Gastrocnemius medialis (tissue), 4 donors: ENCODE results near the gene ADH7. TPM values are rescaled to one million over a fixed set of nuclear protein-coding genes. Genes with fewer than 3 reads are reported as not detected.

Experiments used
- ATAC-seq, 2 donors: fragments of 150-250 bp; one replicate each; pipeline ENCODE4 v1.9.1; 2016
- DNase-seq, 2 donors: peaks; one replicate each; pipeline ENCODE4 v3.0.0-alpha.2; 2019
- H3K27ac ChIP-seq, 4 donors: fragments of 200-600 bp; sonication (generic); 1 replicate in 1 of 4; 2 replicates in 3 of 4; pipeline ENCODE4 v1.5.1; 2016 to 2018; ENCODE audit warnings: mild to moderate bottlenecking in 2 of 4, moderate library complexity in 1 of 4
- H3K27me3 ChIP-seq, 3 donors: fragments of 200-600 bp; sonication (generic) in 2 of 3; 1 replicate in 1 of 3; 2 replicates in 2 of 3; pipeline versions ENCODE4 v1.5.1 to v1.6.0; 2016 to 2019; ENCODE audit warnings: mild to moderate bottlenecking in 1 of 3, moderate library complexity in 1 of 3
- H3K36me3 ChIP-seq, 2 donors: fragments of 200-600 bp; sonication (generic) in 1 of 2; one replicate each; pipeline ENCODE4 v1.5.1; 2017 to 2018
- H3K4me1 ChIP-seq, 2 donors: fragments of 200-600 bp; sonication (generic) in 1 of 2; one replicate each; pipeline ENCODE4 v1.5.1; 2016 to 2017; ENCODE audit warnings: mild to moderate bottlenecking in 2 of 2
- H3K4me3 ChIP-seq, 4 donors: fragments of 200-600 bp; sonication (generic) in 3 of 4; 1 replicate in 1 of 4; 2 replicates in 3 of 4; pipeline ENCODE4 v1.5.1; 2016 to 2019; ENCODE audit warnings: mild to moderate bottlenecking in 2 of 4
- H3K9me3 ChIP-seq, 3 donors: fragments of 200-600 bp; sonication (generic) in 2 of 3; 1 replicate in 1 of 3; 2 replicates in 2 of 3; pipeline ENCODE4 v1.5.1; 2016 to 2019
- POLR2A ChIP-seq, 2 donors: fragments of 450-650 bp; IDR thresholded peaks; one replicate each; pipeline ENCODE4 v1.6.1; 2017; ENCODE audit warnings: antibody characterized with exemption in 2 of 2, mild to moderate bottlenecking in 2 of 2, moderate library complexity in 2 of 2
- in situ Hi-C, 4 donors: fragments of 200-750 bp; cut with MboI; loops; one replicate each; pipeline versions ENCODE4 v1.15.0 to v1.8.0; 2017; ENCODE audit warnings: low sequenced_read_pairs in 4 of 4
- intact Hi-C: fragments of 100-400 bp; cut with DNase I; formaldehyde crosslinking; loops from one replicate; pipeline ENCODE4 v1.15.1; 2023; ENCODE audit warnings: low total_unique reads
- total RNA-seq, 4 donors: library from RNA; depleted of rRNA; stranded (reverse); fragments of >200 nt; gene quantifications; one replicate each; pipeline versions ENCODE4 v1.1.0 to v1.2.3, GENCODE V29; 2016
- TF ChIP-seq, protein P1 (sequence below), 5 experiments: fragments of 450-650 bp in 3 of 5; fragments of 200-600 bp in 2 of 5; sonication (generic) in 2 of 5; IDR thresholded peaks in 4 of 5; conservative IDR thresholded peaks in 1 of 5; 1 replicate in 4 of 5; 2 replicates in 1 of 5; pipeline ENCODE4 v1.5.1; 2016 to 2019; ENCODE audit warnings: antibody characterized with exemption in 5 of 5, mild to moderate bottlenecking in 3 of 5, moderate library complexity in 3 of 5

Gene ADH7
- total RNA-seq, 4 donors from 2014 or later, result not detected

GRCh38 chr4:99414401-99414800, 20.7 kb downstream of the ADH7 start:
- H3K27me3 ChIP-seq, result no peaks in the 10 kb centered on the region
- in situ Hi-C loops, result loop anchor here in 3 of 4 donors (10.0 to 25.0 kb wide), 3 partner anchors 290 to 477 kb away; partner anchors contain the start of genes EIF4E (in 1 of the 3) and METAP1 (in 1 of the 3)
- no peak for ATAC-seq

GRCh38 chr4:99413140-99413539, 22.0 kb downstream of the ADH7 start:
- no peak overlapping the region for H3K4me3 ChIP-seq
- no peak for TF ChIP-seq POLR2A (IDR thresholded peaks at IDR 0.05)
- TF ChIP-seq, protein P1, sequence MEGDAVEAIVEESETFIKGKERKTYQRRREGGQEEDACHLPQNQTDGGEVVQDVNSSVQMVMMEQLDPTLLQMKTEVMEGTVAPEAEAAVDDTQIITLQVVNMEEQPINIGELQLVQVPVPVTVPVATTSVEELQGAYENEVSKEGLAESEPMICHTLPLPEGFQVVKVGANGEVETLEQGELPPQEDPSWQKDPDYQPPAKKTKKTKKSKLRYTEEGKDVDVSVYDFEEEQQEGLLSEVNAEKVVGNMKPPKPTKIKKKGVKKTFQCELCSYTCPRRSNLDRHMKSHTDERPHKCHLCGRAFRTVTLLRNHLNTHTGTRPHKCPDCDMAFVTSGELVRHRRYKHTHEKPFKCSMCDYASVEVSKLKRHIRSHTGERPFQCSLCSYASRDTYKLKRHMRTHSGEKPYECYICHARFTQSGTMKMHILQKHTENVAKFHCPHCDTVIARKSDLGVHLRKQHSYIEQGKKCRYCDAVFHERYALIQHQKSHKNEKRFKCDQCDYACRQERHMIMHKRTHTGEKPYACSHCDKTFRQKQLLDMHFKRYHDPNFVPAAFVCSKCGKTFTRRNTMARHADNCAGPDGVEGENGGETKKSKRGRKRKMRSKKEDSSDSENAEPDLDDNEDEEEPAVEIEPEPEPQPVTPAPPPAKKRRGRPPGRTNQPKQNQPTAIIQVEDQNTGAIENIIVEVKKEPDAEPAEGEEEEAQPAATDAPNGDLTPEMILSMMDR (IDR thresholded peaks at IDR 0.05 in 4 of 5, conservative IDR thresholded peaks at IDR 0.05 in 1 of 5), result no peak
- in situ Hi-C loops, result loop anchor here in 3 of 4 donors (10.0 to 25.0 kb wide), 3 partner anchors 288 to 476 kb away; partner anchors contain the start of genes EIF4E (in 1 of the 3) and METAP1 (in 1 of the 3)
- intact Hi-C loops, result no loop called here
- H3K27ac ChIP-seq, result no peak overlapping the region
- no peaks in the 10 kb centered on the region for H3K9me3 ChIP-seq
- DNase-seq, result no peak
- ATAC-seq, result no peak
- H3K36me3 ChIP-seq, result no peaks in the 10 kb centered on the region
- no peaks in the 10 kb centered on the region for H3K27me3 ChIP-seq
- no peaks in the 10 kb centered on the region for H3K4me1 ChIP-seq

More at GRCh38 chr4:99414401-99414800, 20.7 kb downstream of the ADH7 start:
- H3K27ac ChIP-seq, result no peak overlapping the region
- H3K36me3 ChIP-seq, result no peaks in the 10 kb centered on the region
- H3K4me3 ChIP-seq, result no peak overlapping the region
- intact Hi-C loops, result no loop called here
- no peak for DNase-seq
- no peaks in the 10 kb centered on the region for H3K9me3 ChIP-seq
- TF ChIP-seq, protein P1 (IDR thresholded peaks at IDR 0.05 in 4 of 5, conservative IDR thresholded peaks at IDR 0.05 in 1 of 5), result no peak
- TF ChIP-seq POLR2A (IDR thresholded peaks at IDR 0.05), result no peak
- H3K4me1 ChIP-seq, result no peaks in the 10 kb centered on the region

DNA sequence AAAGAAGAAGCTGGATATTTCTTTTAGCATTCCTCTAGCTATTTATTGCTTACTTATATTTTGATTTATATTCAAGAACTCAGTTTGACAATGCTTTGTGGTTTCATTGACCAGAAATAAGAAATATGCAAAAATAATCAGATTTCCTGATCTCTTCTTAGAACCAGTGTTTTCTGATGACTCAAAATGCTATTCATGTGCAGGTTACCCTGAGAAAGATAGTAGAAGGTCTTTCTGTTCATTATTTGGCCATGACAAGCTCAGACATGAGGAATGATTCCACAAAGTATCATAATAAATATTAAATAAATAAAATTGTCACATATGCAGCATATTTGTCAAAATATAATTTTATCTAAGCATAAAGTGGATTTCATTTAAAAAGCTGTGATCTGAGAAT, 24.1 kb downstream of the ADH7 start:
- Histone ChIP-seq H3K36me3 (no peaks in the 10 kb centered on the region), H3K4me1 (no peaks in the 10 kb centered on the region), H3K27me3 (no peaks in the 10 kb centered on the region), H3K27ac (no peak overlapping the region), H3K4me3 (no peak overlapping the region), H3K9me3 (no peaks in the 10 kb centered on the region)
- intact Hi-C loops, result no loop called here
- in situ Hi-C loops, result loop anchor here in 3 of 4 donors (10.0 to 25.0 kb wide), 3 partner anchors 286 to 474 kb away; partner anchors contain the start of genes EIF4E (in 1 of the 3) and METAP1 (in 1 of the 3)
- DNase-seq (no peak), ATAC-seq (no peak)
- TF ChIP-seq, protein P1 (IDR thresholded peaks at IDR 0.05 in 4 of 5, conservative IDR thresholded peaks at IDR 0.05 in 1 of 5), result no peak
- TF ChIP-seq POLR2A (IDR thresholded peaks at IDR 0.05), result no peak

GRCh38 chr4:99410075-99410474, 25.1 kb downstream of the ADH7 start:
- Histone ChIP-seq H3K36me3 (no peaks in the 10 kb centered on the region), H3K4me3 (no peak overlapping the region), H3K4me1 (peaks cover 0 to 3% of the 10 kb centered on the region in 2 donors), H3K9me3 (no peaks in the 10 kb centered on the region), H3K27me3 (no peaks in the 10 kb centered on the region), H3K27ac (no peak overlapping the region)
- intact Hi-C loops, result no loop called here
- TF ChIP-seq POLR2A (IDR thresholded peaks at IDR 0.05), result no peak
- TF ChIP-seq, protein P1 (IDR thresholded peaks at IDR 0.05 in 4 of 5, conservative IDR thresholded peaks at IDR 0.05 in 1 of 5), result no peak
- DNase-seq (no peak), ATAC-seq (no peak)
- in situ Hi-C loops, result loop anchor here in 3 of 4 donors (10.0 to 25.0 kb wide), 3 partner anchors 285 to 473 kb away; partner anchors contain the start of genes EIF4E (in 1 of the 3) and METAP1 (in 1 of the 3)
